Osteocyte (in vitro differentiated cells): Measurements from ENCODE around the gene FLNC. TPM values are rescaled to one million over a fixed set of nuclear protein-coding genes. Genes with fewer than 3 reads are reported as not detected.

Source experiments
- DNase-seq: peaks from one replicate; pipeline ENCODE4 v3.0.0; 2021; ENCODE audit warnings: mixed read lengths; ENCODE audit not compliant: unreplicated experiment; ENCODE audit errors: extremely low spot score
- H3K27ac Mint-ChIP-seq: one replicate; pipeline ENCODE4 v1.8.0; 2021; ENCODE audit warnings: mild to moderate bottlenecking, mixed read lengths; ENCODE audit not compliant: unreplicated experiment
- H3K27me3 Mint-ChIP-seq: one replicate; pipeline ENCODE4 v1.8.0; 2021; ENCODE audit warnings: mixed read lengths; ENCODE audit not compliant: unreplicated experiment
- H3K36me3 Mint-ChIP-seq: one replicate; pipeline ENCODE4 v1.8.0; 2021; ENCODE audit warnings: mixed read lengths; ENCODE audit not compliant: unreplicated experiment
- H3K4me1 Mint-ChIP-seq: one replicate; pipeline ENCODE4 v1.8.0; 2021; ENCODE audit warnings: mixed read lengths; ENCODE audit not compliant: unreplicated experiment
- H3K4me3 Mint-ChIP-seq: one replicate; pipeline ENCODE4 v1.8.0; 2021; ENCODE audit warnings: mild to moderate bottlenecking, moderate library complexity, mixed read lengths; ENCODE audit not compliant: unreplicated experiment
- H3K9me3 Mint-ChIP-seq: one replicate; pipeline ENCODE4 v1.8.0; 2021; ENCODE audit warnings: mixed read lengths; ENCODE audit not compliant: unreplicated experiment
- total RNA-seq: library from RNA; stranded (reverse); gene quantifications from 2 replicates; pipeline ENCODE4 v1.2.1, GENCODE V29; 2021
- TF ChIP-seq, protein P1 (sequence below): fragments of 200-600 bp; sonication (generic); IDR thresholded peaks from 2 replicates; pipeline ENCODE4 v1.5.0; 2021; ENCODE audit warnings: antibody characterized with exemption, mild to moderate bottlenecking, moderate library complexity

The FLNC gene
- total RNA-seq, 1 donor from 2014 or later = 26.9 TPM

- no peak for DNase-seq
- Mint-ChIP-seq H3K36me3 (peaks cover 22% of the 10 kb centered on the region), H3K9me3 (no peaks in the 10 kb centered on the region), H3K4me1 (peaks cover 25% of the 10 kb centered on the region), H3K27me3 (peaks cover 5% of the 10 kb centered on the region), H3K4me3 (no peak overlapping the region), H3K27ac (no peak overlapping the region)
- TF ChIP-seq, protein P1, sequence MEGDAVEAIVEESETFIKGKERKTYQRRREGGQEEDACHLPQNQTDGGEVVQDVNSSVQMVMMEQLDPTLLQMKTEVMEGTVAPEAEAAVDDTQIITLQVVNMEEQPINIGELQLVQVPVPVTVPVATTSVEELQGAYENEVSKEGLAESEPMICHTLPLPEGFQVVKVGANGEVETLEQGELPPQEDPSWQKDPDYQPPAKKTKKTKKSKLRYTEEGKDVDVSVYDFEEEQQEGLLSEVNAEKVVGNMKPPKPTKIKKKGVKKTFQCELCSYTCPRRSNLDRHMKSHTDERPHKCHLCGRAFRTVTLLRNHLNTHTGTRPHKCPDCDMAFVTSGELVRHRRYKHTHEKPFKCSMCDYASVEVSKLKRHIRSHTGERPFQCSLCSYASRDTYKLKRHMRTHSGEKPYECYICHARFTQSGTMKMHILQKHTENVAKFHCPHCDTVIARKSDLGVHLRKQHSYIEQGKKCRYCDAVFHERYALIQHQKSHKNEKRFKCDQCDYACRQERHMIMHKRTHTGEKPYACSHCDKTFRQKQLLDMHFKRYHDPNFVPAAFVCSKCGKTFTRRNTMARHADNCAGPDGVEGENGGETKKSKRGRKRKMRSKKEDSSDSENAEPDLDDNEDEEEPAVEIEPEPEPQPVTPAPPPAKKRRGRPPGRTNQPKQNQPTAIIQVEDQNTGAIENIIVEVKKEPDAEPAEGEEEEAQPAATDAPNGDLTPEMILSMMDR = no peak
Measured at GRCh38 chr7:128867842-128868623, 37.8 kb downstream of the FLNC start.

DNA sequence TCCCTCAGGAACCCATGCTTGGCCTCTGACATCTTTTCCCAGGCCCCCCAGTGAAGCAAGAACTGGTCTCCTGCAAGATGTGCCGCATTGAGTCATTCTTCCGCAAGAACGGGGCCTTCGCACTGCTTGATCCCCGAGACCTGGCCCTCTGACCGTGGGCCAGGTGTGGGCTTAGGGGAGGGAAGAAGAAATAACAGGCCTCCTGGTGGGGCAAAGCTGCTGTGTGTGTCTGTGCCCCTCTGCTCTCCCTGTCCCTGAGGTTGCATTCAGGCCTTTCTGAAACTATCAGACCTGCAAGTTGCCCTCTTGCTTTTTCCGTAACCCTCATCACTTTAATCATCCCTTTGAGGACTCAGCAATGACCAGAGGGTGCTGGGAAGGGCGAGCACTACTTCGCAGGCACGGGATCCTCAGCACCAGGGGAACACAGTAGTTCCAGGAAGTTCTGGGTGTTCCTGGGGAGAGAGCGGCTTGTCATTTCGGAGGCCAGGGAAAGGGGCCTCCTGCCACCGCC, 38.5 kb downstream of the FLNC start:
- Mint-ChIP-seq H3K27ac (no peak overlapping the region), H3K36me3 (peaks cover 22% of the 10 kb centered on the region), H3K27me3 (peaks cover 5% of the 10 kb centered on the region), H3K4me1 (peaks cover 22% of the 10 kb centered on the region), H3K9me3 (no peaks in the 10 kb centered on the region), H3K4me3 (peak overlapping the region; percentile 22)
- DNase-seq = no peak
- TF ChIP-seq, protein P1 = no peak

GRCh38 chr7:128869138-128869943, 39.1 kb downstream of the FLNC start:
- TF ChIP-seq, protein P1 = peak; percentile 18
- DNase-seq = no peak
- peak overlapping the region; percentile 54 for H3K4me3 Mint-ChIP-seq
- no peak overlapping the region for H3K27ac Mint-ChIP-seq
- peaks cover 18% of the 10 kb centered on the region for H3K4me1 Mint-ChIP-seq
- no peaks in the 10 kb centered on the region for H3K9me3 Mint-ChIP-seq
- peaks cover 5% of the 10 kb centered on the region for H3K27me3 Mint-ChIP-seq
- H3K36me3 Mint-ChIP-seq = peaks cover 22% of the 10 kb centered on the region

- H3K4me3 Mint-ChIP-seq = peak overlapping the region; percentile 60
- DNase-seq = no peak
- TF ChIP-seq, protein P1 = no peak
- H3K9me3 Mint-ChIP-seq = no peaks in the 10 kb centered on the region
- H3K4me1 Mint-ChIP-seq = peaks cover 14% of the 10 kb centered on the region
- peaks cover 5% of the 10 kb centered on the region for H3K27me3 Mint-ChIP-seq
- peaks cover 18% of the 10 kb centered on the region for H3K36me3 Mint-ChIP-seq
- no peak overlapping the region for H3K27ac Mint-ChIP-seq
Measured at GRCh38 chr7:128869944-128870285, 39.7 kb downstream of the FLNC start.

GRCh38 chr7:128871050-128871449, 40.8 kb downstream of the FLNC start:
- DNase-seq = no peak
- Mint-ChIP-seq H3K36me3 (peaks cover 9% of the 10 kb centered on the region), H3K9me3 (no peaks in the 10 kb centered on the region), H3K4me3 (peak overlapping the region; percentile 51), H3K27me3 (peaks cover 5% of the 10 kb centered on the region), H3K4me1 (peaks cover 12% of the 10 kb centered on the region), H3K27ac (no peak overlapping the region)
- TF ChIP-seq, protein P1 = no peak
